GM21360 (cell line): ENCODE measurements around the gene IFNLR1.
A peak's percentile ranks its signal among the peaks of the same experiment; 100 is the strongest.

Experiments used
- ATAC-seq: cut with Tn5 transposase; IDR thresholded peaks from one replicate; pipeline ENCODE4 v1.9.1; 2021; ENCODE audit warnings: mild to moderate bottlenecking, moderate library complexity; ENCODE audit not compliant: unreplicated experiment

IFNLR1 gene

GRCh38 chr1:24150234-24151174 lies 36.6 kb downstream of the IFNLR1 start:
- peak; percentile 68 for ATAC-seq

GRCh38 chr1:24149866-24150233 lies 37.2 kb downstream of the IFNLR1 start:
- ATAC-seq = no peak

GRCh38 chr1:24147816-24148215 lies 39.3 kb downstream of the IFNLR1 start:
- no peak for ATAC-seq

- no peak for ATAC-seq
These were observed 39.9 kb downstream of the IFNLR1 start for GRCh38 chr1:24147194-24147593.

- ATAC-seq = no peak
These were observed 44.2 kb downstream of the IFNLR1 start, which contains the start of gene IL22RA1 for GRCh38 chr1:24142546-24143534. Gene IL22RA1, minus strand, starts transcription at chr1:24143140. Its CDS starts 58 bp downstream, at chr1:24143082.

- no peak for ATAC-seq
These were observed 45.6 kb downstream of the IFNLR1 start for GRCh38 chr1:24141311-24141997.

GRCh38 chr1:24140741-24141181 lies 46.3 kb downstream of the IFNLR1 start:
- ATAC-seq = no peak

GRCh38 chr1:24139841-24140425 lies 47.2 kb downstream of the IFNLR1 start:
- no peak for ATAC-seq

GRCh38 chr1:24139222-24139489 lies 47.9 kb downstream of the IFNLR1 start:
- ATAC-seq = no peak

GRCh38 chr1:24138476-24139221 lies 48.4 kb downstream of the IFNLR1 start:
- ATAC-seq = no peak

- no peak for ATAC-seq
These were observed 50.0 kb downstream of the IFNLR1 start for GRCh38 chr1:24136956-24137539.

GRCh38 chr1:24134376-24134775 lies 52.7 kb downstream of the IFNLR1 start:
- ATAC-seq = no peak

- ATAC-seq = no peak
These were observed 53.3 kb downstream of the IFNLR1 start for GRCh38 chr1:24133819-24134218.

GRCh38 chr1:24130385-24130784 lies 56.7 kb downstream of the IFNLR1 start:
- ATAC-seq = no peak

- no peak for ATAC-seq
These were observed 59.2 kb downstream of the IFNLR1 start for GRCh38 chr1:24127801-24128363.

GRCh38 chr1:24127134-24127800 lies 59.8 kb downstream of the IFNLR1 start:
- ATAC-seq = no peak

GRCh38 chr1:24126672-24127023 lies 60.4 kb downstream of the IFNLR1 start:
- no peak for ATAC-seq

GRCh38 chr1:24126018-24126671 lies 60.9 kb downstream of the IFNLR1 start:
- no peak for ATAC-seq
